Activated CD4-positive, alpha-beta T cell treated with anti-CD3 and anti-CD28 coated beads, Interleukin-2, amount 50 U/mL, for 48 hours (primary cell): ENCODE results near the gene WWC2.
"Not testable (repeated sequence)": the region's sequence is repeated elsewhere in the genome, so short reads cannot be mapped to it uniquely, and the experiment has no call there.

Experiments
- DNase-seq, 2 experiments: peaks; one replicate each; pipeline ENCODE4 v3.0.0-alpha.2; 2020

Gene WWC2

DNA sequence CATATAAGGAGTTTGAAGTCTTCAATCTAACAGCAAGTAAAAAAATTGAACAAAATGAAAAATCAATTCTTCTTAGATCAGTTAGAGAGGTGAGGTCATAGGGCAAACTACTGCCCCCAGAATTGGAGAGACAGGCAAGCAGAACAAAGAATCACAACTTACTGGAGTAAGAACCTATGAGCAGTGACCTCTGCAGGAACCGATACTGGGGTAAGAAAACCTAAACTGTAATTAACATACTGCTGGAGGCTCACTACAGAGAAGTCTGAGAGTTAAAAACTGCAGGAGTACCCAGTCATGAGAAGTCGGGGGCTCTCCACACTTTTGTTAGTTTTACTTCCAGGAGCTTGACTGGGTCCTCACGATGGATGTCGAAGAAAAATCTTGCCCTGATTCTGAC lies 205.0 kb downstream of the WWC2 start:
- no peak for DNase-seq

DNA sequence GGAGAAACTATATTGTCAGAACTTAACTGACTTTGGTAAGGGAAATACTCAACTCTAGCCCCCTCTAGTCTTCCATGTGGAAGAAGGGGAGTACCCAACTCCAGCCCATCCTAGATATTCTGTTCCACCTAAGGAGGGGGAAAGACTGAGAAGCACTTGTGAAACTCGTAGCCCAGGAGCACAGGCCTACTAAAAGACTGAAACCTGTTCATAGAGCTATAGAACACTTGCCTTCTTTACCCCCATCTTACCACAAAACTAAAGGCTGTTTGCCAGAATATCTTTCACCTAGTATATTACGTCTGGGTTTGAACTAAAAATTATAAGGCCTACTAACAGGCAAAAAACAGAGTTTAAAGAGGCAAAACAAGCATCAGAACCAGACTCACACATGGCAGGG lies 205.5 kb downstream of the WWC2 start:
- DNase-seq = no peak

DNA sequence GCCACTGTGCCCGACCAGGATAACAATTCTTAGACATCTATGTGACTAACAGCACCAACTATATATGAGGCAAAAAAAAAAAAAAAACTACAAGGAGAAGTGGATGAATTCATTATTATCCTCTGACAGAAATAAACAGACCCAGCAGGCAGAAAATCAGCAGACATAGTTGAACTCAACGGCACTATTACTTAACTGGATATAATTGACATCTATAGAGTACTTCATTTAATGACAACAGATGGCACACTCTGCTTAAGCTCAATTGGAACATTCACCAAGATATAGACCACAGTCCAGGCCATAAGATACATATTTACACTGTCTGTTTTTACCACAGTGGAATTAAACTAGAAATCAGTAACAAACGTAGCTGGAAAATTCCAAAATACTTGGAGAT lies 207.8 kb downstream of the WWC2 start:
- no peak for DNase-seq

DNA sequence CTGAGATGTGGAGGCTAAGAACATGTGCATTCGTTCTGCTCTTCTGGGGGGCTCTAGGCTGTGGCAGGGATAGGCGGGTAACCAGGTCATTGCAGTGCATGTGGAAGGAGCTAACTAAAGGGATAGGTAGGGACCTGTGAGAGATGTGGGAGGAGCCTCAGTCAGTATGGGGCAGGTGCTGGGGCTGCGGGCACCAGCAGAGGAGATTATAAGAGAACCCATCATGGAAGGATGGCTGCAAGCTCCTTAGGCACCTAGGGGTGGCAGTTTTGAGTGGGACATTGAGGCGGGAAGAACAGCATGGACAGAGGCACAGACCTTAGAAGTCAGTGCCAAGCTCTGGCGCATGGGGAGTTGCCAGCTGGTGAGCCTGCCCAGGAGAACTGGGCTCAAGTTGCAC lies 213.8 kb downstream of the WWC2 start:
- no peak for DNase-seq

DNA sequence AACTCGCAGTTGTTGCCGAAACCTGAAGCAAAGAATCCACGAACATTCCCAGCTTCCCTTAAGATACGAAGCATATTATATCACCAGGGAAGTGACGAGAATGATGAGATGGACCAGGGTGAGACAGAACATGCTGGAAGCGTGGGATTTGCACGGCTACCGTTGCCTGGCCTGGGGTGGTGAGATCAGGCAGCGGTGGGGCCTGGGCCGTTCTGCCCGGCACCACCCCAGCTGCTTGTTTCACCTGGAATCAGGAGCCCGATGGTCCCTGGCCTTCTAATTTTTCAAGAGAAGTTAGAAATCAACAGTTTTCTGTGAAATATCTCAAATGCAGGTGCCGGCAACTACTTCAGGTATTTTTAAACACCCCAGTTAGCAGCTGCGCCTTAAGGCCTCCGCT lies 215.3 kb downstream of the WWC2 start:
- DNase-seq = no peak

DNA sequence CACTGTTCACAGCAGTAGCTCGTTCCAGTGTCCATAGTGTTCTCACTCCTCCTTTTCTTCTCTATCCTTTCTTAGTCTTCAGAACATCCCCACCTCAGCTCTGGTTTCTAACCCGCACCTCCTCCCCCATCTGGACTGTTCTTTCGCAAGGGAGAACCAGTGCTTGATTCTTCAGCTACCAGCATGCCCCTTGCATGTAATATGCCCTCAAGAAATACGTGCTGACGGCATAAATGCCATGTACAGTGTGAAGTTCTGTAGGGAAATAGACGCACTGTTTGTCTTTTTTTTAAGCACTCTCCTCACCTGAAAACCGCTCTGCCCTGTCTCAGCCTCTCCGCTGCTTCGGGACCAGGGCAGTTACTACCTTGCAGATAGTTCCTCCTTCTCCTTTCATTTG lies 215.7 kb downstream of the WWC2 start:
- no peak for DNase-seq

DNA sequence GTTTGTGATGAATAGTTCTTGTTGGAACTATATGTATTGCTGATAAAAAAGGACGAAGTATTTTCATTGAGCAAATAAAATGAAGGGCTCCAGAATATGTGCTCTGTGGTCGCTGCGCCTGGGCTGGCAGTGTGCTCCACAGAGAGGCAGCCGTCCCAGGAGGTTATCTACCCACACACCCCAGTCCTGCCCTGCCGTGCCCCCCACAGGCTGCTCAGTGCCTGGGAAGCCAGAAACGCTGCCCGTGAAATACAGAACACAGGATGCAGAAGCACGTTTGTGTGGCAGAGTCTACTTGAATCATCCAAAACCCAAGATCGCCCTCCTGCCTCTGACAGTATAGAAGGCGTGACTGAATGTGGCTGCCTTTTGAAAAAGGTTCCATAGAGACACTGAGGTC lies 219.6 kb downstream of the WWC2 start:
- no peak for DNase-seq

DNA sequence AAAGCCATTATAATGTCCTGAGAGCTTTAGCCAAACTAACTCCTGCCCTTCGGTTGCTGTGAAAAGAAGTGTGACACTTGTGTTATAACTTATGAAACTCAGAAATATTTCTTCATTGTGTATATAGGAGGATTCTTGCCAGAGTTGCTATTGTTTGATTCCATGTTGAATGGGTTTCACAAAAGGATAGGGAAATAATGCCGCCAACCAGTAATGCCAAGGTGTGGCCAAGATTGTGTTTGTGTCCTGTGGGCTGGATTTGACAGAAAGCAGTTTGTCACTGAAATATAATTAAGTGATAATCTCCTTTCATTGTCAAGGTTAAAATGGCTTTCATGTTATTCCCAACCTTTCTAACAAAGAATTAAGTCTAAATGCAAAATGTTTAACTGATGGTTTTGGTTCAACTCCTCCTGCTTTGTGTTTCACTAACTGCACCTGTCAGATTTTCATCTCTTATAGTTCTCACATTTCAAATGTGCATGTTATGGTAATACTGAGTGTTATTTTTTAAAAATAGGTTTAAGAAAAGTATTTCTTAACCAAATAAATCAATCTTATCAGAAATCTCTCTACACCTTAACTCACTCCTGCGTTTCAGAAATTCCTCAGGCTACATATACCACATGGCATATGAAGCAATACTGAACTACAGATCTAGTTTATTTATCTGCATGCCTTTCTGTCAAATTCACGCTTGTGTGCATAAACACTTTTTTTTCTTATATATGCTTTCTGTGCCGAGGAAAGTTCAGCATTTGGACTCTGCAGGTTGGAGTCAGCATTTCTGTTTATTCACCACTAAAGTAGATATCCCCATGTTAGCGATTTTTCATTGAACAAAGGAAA lies 221.4 kb downstream of the WWC2 start, which contains the start of gene CLDN22:
Gene CLDN22 (minus strand): TSS at position 66 of the 849 bp plus-strand sequence. CDS start 58 bp downstream, at position 8.
- DNase-seq = no peak

DNA sequence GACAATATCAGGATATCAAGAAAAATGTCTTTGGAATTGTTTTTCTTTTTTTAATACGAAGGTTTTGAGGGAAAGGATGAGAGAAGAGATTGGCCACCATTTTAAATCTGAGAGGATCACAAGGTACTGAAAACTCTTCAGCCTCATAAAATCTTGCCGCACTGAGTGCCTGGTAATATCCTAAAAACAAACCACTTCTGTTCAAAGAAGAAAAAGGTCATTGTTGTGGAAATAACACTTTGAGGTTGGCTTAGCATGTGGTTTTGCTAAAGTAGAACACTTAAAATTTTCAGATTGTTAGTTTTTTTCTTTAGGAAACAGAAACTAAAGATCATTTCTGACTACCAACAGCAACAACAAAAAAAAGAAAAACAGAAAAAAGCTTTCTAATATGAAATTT lies 222.0 kb downstream of the WWC2 start:
- DNase-seq = no peak

DNA sequence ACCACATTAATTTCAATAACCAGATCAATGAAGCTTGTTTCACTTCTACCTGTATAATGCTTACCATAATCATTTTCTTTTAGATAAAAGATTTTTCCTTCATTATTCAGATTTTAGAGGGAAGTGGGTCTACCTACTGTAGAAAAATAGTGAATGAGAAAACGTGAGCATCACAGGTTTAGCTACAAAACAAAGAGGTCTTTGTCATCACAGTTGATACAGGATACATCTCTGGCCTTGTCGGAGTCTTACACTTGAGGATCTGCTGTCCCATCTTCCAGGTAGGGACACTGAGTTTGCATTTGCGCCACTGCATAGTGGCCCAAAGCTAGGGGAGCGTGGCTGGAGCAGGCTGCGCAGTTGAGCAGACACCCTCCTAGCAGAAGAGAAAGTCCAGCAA lies 222.5 kb downstream of the WWC2 start:
- no peak for DNase-seq

DNA sequence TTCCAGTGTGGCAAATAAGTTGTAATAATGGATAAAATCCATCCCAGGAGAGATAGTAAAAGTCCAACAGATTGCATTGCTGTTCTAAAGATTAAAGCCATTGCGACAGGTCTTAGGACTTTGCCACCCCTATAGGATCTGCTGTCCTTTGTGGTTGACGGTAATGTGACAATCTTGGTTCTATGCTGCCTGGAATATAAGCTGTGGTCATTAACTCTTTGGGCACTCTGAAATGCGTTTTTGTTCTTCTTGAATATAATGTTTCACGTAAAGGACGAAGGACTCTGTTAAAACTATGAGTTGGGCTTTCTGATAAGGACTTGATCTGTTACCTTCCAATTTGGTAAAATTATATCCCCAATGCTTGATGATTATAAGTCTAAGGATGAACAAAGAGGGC lies 223.3 kb downstream of the WWC2 start, which contains the start of gene CLDN24:
Gene CLDN24 (minus strand): TSS at position 101 of the 400 bp plus-strand sequence. CDS start 0 bp downstream, at position 101.
- no peak for DNase-seq

DNA sequence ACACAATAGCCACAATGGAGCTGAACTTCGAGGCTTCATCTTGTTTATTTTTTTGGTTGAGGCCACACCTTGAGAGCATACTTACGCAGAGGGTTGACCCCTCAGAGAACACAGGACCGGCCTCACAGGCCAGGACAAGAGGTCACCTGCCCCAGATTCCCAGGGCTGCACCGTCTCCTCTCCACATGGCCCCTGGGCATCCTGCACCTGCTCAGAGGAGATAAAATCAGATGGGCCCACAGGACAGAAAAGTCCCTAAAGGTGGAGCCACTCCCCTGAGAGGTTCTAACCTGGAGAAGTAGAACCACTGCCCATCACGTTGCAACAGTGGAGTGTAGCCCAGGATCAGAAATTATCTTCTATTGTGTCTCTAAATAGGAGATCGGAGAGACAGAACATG lies 224.2 kb downstream of the WWC2 start:
- DNase-seq = no peak

DNA sequence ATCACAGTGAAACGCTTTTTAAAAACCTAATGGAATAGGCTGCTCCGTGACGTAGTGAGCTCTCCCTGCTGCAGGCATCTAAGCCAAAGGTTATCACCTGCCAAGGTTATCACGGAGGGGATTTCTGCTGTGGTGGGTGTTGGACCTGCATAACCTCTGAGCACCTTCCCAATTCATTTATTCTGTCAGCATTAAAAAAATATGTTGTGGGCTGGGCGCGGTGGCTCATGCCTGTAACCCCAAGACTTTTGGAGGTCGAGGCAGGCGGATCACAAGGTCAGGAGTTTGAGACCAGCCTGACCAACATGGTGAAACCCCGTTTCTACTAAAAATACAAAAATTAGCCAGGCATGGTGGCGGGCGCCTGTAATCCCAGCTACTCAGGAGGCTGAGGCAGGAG lies 225.0 kb downstream of the WWC2 start:
- DNase-seq = not testable (repeated sequence)

DNA sequence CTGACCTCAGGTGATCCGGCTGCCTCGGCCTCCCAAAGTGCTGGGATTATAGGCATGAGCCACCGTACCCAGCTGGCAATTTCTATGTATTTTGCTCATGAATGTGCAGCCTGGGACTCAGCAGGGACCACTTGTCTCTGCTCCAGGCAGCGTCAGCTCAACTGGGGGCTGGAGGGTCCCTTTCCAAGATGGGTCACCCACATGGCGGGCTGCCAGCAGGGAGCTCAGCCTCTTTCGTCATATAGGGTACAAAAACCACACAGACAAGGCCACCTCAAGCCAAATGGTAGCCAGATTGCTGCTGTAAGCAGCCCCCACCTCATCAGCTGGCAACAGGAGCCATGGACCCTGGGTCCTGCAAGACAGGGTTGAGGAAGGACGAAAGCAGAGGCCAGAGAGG lies 225.6 kb downstream of the WWC2 start:
- DNase-seq = no peak

DNA sequence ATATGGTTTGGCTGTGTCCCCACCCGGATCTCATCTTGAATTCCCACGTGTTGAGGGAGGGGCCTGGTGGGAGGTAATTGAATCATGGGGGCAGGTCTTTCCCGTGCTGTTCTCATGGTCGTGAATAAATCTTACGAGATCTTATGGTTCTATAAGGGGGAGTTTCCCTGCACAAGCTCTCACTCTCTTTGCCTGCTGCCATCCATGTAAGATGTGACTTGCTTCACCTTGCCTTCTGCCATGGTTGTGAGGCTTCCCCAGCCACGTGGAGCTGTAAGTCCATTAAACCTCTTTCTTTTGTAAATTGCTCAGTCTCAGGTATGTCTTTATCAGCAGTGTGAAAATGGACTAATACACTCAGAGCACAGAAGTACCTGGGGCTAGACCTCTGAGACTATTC lies 227.3 kb downstream of the WWC2 start:
- DNase-seq = not testable (repeated sequence)

DNA sequence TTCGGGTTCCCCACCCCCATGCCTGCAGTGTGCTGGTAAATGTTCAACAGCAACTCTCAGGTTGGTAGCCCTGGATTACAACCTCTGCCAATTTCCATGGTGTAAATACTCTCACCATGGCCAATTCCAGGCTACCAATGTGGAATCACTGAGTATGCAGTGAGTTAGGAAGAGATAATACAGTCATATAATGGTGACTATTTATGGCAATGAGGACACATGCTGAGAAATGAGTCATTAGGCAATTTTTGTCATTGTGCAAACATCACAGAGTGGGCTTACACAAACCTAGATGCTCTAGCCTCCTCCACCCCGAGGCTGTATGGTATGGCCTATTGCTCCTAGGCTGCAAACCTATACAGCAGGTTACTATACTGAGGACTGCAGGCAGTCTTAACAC lies 227.8 kb downstream of the WWC2 start:
- DNase-seq = no peak

DNA sequence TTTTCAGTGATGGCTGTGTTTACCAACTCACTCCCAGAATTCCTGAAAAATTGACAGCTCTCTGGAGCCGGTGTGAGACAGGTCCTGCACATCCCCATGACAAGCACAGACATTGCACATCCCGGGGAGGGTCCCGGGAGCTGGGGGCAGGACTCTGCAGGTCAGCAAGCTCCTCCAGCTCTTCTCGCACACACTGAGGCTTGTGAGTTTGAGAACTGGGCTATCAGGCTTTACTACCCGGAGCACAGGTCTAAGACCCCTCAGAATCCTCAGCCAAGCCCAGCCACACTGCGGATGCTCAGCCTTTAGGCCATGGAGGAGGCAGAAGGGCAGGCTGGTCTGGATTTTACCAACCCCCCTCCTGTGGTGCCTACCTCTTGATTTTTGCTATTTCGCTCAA lies 228.8 kb downstream of the WWC2 start:
- DNase-seq = no peak

DNA sequence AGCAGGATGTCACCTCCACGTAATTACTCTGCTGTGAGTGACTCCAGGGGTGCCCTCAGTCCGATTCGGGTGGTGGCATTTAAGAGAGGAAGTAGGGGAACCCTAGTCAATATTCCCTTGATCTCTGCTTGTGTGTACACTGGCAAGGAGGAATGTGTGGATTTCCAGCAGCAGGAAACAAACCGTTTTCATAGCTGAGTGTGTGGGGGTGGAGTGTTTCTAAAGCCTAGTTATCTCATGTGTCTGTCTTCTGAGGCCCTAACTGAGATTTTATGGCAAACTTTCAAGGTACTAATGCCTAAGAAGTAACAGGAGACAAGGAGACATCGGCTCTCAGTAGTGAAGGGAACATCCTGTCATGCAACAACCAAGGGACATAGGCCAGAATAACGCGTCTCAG lies 229.8 kb downstream of the WWC2 start:
- no peak for DNase-seq

DNA sequence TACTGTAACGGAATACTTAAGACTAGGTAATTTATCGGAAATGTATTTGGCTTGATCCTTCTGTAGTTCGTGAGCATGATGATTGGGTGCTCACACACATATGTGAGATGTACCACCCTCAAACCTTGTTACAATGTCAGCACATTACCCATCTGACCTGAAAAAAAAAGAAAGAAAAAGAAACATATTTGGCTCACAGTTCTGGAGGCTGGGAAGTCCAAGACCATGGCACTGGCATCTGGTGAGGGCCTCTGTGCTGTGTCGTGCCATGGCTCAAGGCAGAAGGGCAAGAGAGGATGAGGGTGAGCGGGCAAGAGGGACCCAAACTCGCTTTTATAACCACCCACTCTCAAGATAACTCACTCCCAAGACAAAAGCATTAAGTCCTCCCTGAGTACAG lies 230.2 kb downstream of the WWC2 start:
- DNase-seq = no peak

DNA sequence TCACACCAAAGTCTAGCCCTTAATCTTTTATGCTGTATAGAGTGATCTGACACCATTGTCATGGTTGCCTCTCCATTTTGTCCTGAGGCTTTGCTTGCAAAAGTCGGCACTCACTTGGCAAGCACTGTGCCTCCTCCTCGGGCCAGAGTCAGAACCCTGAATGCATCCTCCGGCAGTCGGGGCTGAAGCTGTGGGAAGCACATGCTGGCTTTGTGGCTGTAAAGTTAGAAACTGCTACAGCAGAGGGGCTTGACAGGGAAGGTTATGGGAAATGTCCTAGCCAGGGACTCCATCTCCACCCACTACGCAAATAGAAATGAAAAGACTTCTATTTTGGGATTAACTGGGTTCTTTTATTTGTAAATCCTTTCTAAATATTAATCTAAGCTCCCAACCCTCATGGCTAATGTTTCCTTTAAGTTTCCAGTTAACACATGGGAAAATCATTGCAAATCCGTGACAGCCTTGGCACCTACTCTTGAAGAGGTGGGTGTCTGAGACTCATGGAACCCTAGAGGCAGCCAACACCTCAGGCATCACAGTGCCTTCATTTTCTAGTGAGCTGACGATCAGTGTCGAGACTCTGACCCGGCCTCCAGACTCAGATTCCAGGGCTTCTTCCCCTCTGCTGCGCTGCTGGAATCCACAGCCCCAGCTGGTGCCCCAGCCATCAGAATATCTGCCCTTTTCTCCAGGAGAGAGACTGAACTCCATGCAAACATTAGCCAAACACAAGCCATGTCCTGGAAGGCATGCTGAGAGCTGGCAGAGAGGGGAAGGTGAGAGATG lies 231.1 kb downstream of the WWC2 start:
- DNase-seq = no peak

DNA sequence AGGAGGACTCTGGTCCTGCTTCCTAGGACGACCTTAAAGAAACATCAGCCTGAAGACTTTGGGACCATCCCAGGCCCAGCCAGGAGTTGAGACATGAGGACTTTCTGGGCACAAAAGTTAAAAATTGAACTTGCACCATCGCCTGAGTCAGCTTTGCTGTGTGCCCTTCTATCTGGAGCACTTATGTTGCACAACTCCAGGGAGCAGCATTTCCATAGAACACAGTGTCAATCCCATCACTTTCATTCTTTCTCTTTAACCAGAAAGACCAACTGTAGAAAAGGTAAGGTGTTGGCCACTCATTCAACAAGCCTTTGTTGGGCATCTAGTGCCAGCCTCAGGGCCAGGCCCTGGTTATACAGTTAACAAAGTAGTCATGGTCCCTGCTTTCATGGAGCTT lies 231.8 kb downstream of the WWC2 start:
- DNase-seq = no peak

DNA sequence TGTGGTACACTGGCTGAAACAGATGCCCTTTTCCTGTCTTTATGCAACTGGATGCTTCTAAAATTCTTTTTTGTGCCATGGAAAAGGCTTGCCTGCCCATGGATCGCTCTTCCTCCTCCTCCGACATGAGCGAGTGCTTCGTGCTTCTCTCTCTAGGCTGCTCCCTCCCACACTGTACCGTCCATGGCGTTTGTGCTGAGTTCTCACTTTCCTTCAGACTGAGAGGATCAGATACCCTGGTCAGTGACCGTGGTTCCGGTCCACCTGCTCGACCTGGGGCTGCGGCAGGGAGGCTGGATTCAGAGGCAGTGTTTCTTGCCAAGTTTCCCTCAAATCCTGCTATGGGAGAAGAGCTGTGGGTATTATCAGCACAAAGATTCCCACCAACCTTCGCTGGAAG lies 233.4 kb downstream of the WWC2 start:
- DNase-seq = no peak

DNA sequence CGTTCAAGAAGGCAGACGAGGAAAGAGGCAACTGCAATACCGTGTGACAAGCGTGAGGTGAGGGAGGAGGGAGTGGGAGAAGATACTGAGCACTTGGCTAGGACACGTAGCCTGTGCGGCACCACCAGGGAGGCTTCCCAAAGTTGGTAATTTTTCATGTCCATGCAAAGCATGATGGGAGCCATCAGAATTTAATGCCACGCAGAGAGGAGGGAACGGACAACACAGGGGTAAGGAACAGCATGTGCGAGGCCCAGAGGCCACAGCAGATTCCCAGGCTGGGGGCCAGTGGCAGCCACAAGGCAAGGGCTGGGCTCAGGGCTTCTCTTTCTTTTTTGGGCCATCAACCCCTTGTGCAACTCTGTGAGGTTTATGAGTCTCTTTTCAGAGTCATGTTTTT lies 234.1 kb downstream of the WWC2 start:
- no peak for DNase-seq

DNA sequence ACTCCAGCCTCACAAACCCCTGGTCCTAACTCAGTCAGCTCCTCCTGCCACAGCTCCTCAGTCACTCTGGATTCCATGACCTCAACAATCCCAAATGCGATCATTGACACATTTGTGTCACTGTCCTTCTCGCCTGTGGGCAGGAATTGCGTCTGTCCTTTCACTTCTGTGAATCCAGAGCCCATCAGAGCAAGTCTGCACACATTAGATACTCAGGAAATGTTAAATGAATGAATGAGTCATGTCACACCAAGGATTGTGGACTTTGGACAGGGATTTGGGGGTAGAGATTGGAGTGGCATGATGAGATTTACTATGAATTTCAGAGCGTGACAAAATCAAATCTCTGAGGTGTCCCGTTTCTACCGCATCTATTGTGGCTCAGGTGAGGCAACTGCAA lies 234.9 kb downstream of the WWC2 start:
- DNase-seq = no peak
